Breast epithelium (tissue), 4 donors: ENCODE results near the gene IGFBP4. TPM values are rescaled to one million over a fixed set of nuclear protein-coding genes. Genes with fewer than 3 reads are reported as not detected.
A peak's percentile ranks its signal among the peaks of the same experiment; 100 is the strongest.

Source experiments
- DNase-seq, 2 donors: peaks; one replicate each; pipeline ENCODE4 v3.0.0-alpha.2; 2019; ENCODE audit warnings: low spot score in 2 of 2
- H3K27ac ChIP-seq, 2 donors: fragments of 200-600 bp; sonication (generic) in 1 of 2; one replicate each; pipeline ENCODE4 v1.5.1; 2016 to 2019; ENCODE audit warnings: mild to moderate bottlenecking in 1 of 2
- H3K27me3 ChIP-seq, 2 donors: fragments of 200-600 bp; sonication (generic) in 1 of 2; one replicate each; pipeline versions ENCODE4 v1.5.1 to v1.6.0; 2017 to 2019; ENCODE audit warnings: control low read depth in 1 of 2, mild to moderate bottlenecking in 1 of 2
- H3K36me3 ChIP-seq: fragments of 200-600 bp; one replicate; pipeline ENCODE4 v1.5.1; 2019
- H3K4me1 ChIP-seq, 2 donors: fragments of 200-600 bp; sonication (generic); one replicate each; pipeline ENCODE4 v1.5.1; 2016 to 2019; ENCODE audit warnings: control low read depth in 1 of 2
- H3K4me3 ChIP-seq, 3 donors: fragments of 200-600 bp; sonication (generic); 1 replicate in 2 of 3; 2 replicates in 1 of 3; pipeline ENCODE4 v1.5.1; 2016 to 2019; ENCODE audit warnings: mild to moderate bottlenecking in 3 of 3, moderate library complexity in 2 of 3
- H3K9me3 ChIP-seq, 2 donors: fragments of 200-600 bp; sonication (generic) in 1 of 2; one replicate each; pipeline ENCODE4 v1.5.1; 2016 to 2019; ENCODE audit warnings: control low read depth in 1 of 2
- CTCF ChIP-seq, 3 donors: fragments of 450-650 bp; IDR thresholded peaks; one replicate each; pipeline ENCODE4 v1.5.1; 2016 to 2017; ENCODE audit warnings: antibody characterized with exemption in 3 of 3, mild to moderate bottlenecking in 3 of 3, moderate library complexity in 3 of 3
- POLR2A ChIP-seq: fragments of 450-650 bp; IDR thresholded peaks from one replicate; pipeline ENCODE4 v1.6.1; 2016; ENCODE audit warnings: antibody characterized with exemption, mild to moderate bottlenecking, moderate library complexity
- POLR2AphosphoS5 ChIP-seq, 3 donors: sonication (generic); formaldehyde crosslinking; IDR thresholded peaks; one replicate each; pipeline ENCODE4 v1.6.1; 2017; ENCODE audit warnings: antibody characterized with exemption in 3 of 3
- intact Hi-C: fragments of 100-400 bp; cut with DNase I; formaldehyde crosslinking; loops from one replicate; pipeline ENCODE4 v1.15.1; 2023; ENCODE audit warnings: low total_unique reads
- total RNA-seq, 3 donors: library from RNA; depleted of rRNA; stranded (reverse); fragments of >200 nt; gene quantifications; one replicate each; pipeline ENCODE4 v1.1.0, GENCODE V29; 2016

IGFBP4 gene
- total RNA-seq, 3 donors from 2014 or later, result 191 to 893 (median 278) TPM

- TF ChIP-seq POLR2AphosphoS5 (IDR thresholded peaks at IDR 0.05) (peak in 1 of 3 donors; percentile 11), CTCF (IDR thresholded peaks at IDR 0.05) (no peak), POLR2A (no peak)
- Histone ChIP-seq H3K4me1 (peaks cover 4 to 10% of the 10 kb centered on the region in 2 donors), H3K9me3 (no peaks in the 10 kb centered on the region), H3K27ac (peak overlapping the region; percentile 48 to 80), H3K4me3 (peak overlapping the region in 1 of 3 donors; percentile 3), H3K27me3 (no peaks in the 10 kb centered on the region), H3K36me3 (peaks cover 15% of the 10 kb centered on the region)
- DNase-seq, result no peak
- intact Hi-C loops, result no loop called here
Observed at GRCh38 chr17:40456396-40456951, 13.2 kb downstream of the IGFBP4 start.

- DNase-seq, result no peak
- H3K36me3 ChIP-seq, result peaks cover 15% of the 10 kb centered on the region
- peaks cover 4 to 10% of the 10 kb centered on the region in 2 donors for H3K4me1 ChIP-seq
- H3K27me3 ChIP-seq, result no peaks in the 10 kb centered on the region
- peak overlapping the region in 1 of 2 donors; percentile 80 for H3K27ac ChIP-seq
- H3K4me3 ChIP-seq, result no peak overlapping the region
- no peaks in the 10 kb centered on the region for H3K9me3 ChIP-seq
- intact Hi-C loops, result no loop called here
- TF ChIP-seq POLR2A (no peak), CTCF (IDR thresholded peaks at IDR 0.05) (no peak), POLR2AphosphoS5 (IDR thresholded peaks at IDR 0.05) (no peak)
Observed at GRCh38 chr17:40457369-40457768, 14.1 kb downstream of the IGFBP4 start.

GRCh38 chr17:40457964-40458791 lies 14.9 kb downstream of the IGFBP4 start:
- H3K4me1 ChIP-seq, result peaks cover 4 to 10% of the 10 kb centered on the region in 2 donors
- DNase-seq, result no peak
- H3K27ac ChIP-seq, result peak overlapping the region; percentile 0 to 80
- no peak for TF ChIP-seq POLR2A
- peak in 1 of 3 donors; percentile 32 for TF ChIP-seq POLR2AphosphoS5 (IDR thresholded peaks at IDR 0.05)
- H3K36me3 ChIP-seq, result peaks cover 15% of the 10 kb centered on the region
- H3K4me3 ChIP-seq, result no peak overlapping the region
- intact Hi-C loops, result no loop called here
- H3K27me3 ChIP-seq, result no peaks in the 10 kb centered on the region
- H3K9me3 ChIP-seq, result no peaks in the 10 kb centered on the region

- no peak for DNase-seq
- peak overlapping the region; percentile 54 to 80 for H3K27ac ChIP-seq
- H3K4me1 ChIP-seq, result peaks cover 4 to 10% of the 10 kb centered on the region in 2 donors
Observed at GRCh38 chr17:40458851-40459482, 15.7 kb downstream of the IGFBP4 start.

More at GRCh38 chr17:40458851-40459482, 15.7 kb downstream of the IGFBP4 start:
- Histone ChIP-seq H3K36me3 (peaks cover 8% of the 10 kb centered on the region), H3K9me3 (no peaks in the 10 kb centered on the region), H3K27me3 (no peaks in the 10 kb centered on the region), H3K4me3 (no peak overlapping the region)
- peak in 1 of 3 donors; percentile 18 for TF ChIP-seq POLR2AphosphoS5 (IDR thresholded peaks at IDR 0.05)
- TF ChIP-seq CTCF (IDR thresholded peaks at IDR 0.05), result no peak
- TF ChIP-seq POLR2A, result no peak
- intact Hi-C loops, result no loop called here
